C4-2B (cell line): ENCODE measurements around the gene PLCB3.

ENCODE experiments used
- CTCF ChIP-seq: fragments of 450-650 bp; conservative IDR thresholded peaks from 2 replicates; pipeline ENCODE4 v1.5.1; 2017; ENCODE audit warnings: mild to moderate bottlenecking
- ZFX ChIP-seq: fragments of 450-650 bp; IDR thresholded peaks from 2 replicates; pipeline ENCODE4 v1.6.1; 2017

- no peak for TF ChIP-seq CTCF
- TF ChIP-seq ZFX = no peak
Measured at GRCh38 chr11:64255135-64256128, 4.1 kb downstream of the PLCB3 start.
